Ishikawa (cell line): Measurements from ENCODE around the gene POC5.

ENCODE experiments used
- CEBPB ChIP-seq: IDR thresholded peaks from 2 replicates; pipeline ENCODE4 v1.6.1; 2012
- CREB1 ChIP-seq: IDR thresholded peaks from 2 replicates; pipeline ENCODE4 v1.6.1; 2012; ENCODE audit warnings: low read depth
- EGR1 ChIP-seq: IDR thresholded peaks from 2 replicates; pipeline ENCODE4 v1.6.1; 2012
- EP300 ChIP-seq: IDR thresholded peaks from 2 replicates; pipeline ENCODE4 v1.6.1; 2012; ENCODE audit warnings: borderline replicate concordance
- FOXM1 ChIP-seq: IDR thresholded peaks from 2 replicates; pipeline ENCODE4 v1.6.1; 2012; ENCODE audit warnings: low read depth, borderline replicate concordance
- NFIC ChIP-seq: IDR thresholded peaks from 2 replicates; pipeline ENCODE4 v1.6.1; 2012
- RAD21 ChIP-seq: IDR thresholded peaks from 2 replicates; pipeline ENCODE4 v1.6.1; 2012; ENCODE audit warnings: low read depth
- TAF1 ChIP-seq: IDR thresholded peaks from 2 replicates; pipeline ENCODE4 v1.6.1; 2012; ENCODE audit warnings: low read depth, mild to moderate bottlenecking
- TCF12 ChIP-seq: IDR thresholded peaks from 2 replicates; pipeline ENCODE4 v1.6.1; 2012; ENCODE audit warnings: low read depth
- TEAD4 ChIP-seq: IDR thresholded peaks from 2 replicates; pipeline ENCODE4 v1.6.1; 2012
- YY1 ChIP-seq: IDR thresholded peaks from 2 replicates; pipeline ENCODE4 v1.6.1; 2012; ENCODE audit warnings: low read depth
- ZBTB7A ChIP-seq: IDR thresholded peaks from 2 replicates; pipeline ENCODE4 v1.6.1; 2012; ENCODE audit warnings: low read depth
- TF ChIP-seq, protein P1 (sequence below): IDR thresholded peaks from 2 replicates; pipeline ENCODE4 v1.6.1; 2012; ENCODE audit warnings: low read depth, mild to moderate bottlenecking
- TF ChIP-seq, protein P2 (sequence below): IDR thresholded peaks from 2 replicates; pipeline ENCODE4 v1.6.1; 2012
- TF ChIP-seq, protein P3 (sequence below): IDR thresholded peaks from 2 replicates; pipeline ENCODE4 v1.6.1; 2012

Gene POC5

DNA sequence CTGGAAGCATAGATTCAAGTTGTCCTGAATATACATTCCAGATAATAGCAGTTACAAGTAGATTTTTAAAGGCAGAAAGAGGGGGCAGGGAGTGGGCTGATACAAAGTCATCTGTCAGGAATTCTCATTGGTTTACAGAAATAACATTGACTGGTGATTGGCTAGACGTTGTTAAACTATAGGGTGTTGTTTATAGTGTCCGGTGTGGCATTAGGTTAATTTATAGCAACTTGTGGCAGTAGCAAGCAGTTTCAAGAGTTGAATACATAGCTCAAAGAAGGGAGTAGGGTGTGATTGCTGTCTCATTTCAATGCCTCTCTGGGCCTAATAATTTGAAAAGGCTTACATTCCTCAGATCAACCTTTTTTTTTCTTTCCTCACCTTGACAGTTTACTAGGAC, 10.7 kb upstream of the POC5 start:
- no peak for TF ChIP-seq CREB1

DNA sequence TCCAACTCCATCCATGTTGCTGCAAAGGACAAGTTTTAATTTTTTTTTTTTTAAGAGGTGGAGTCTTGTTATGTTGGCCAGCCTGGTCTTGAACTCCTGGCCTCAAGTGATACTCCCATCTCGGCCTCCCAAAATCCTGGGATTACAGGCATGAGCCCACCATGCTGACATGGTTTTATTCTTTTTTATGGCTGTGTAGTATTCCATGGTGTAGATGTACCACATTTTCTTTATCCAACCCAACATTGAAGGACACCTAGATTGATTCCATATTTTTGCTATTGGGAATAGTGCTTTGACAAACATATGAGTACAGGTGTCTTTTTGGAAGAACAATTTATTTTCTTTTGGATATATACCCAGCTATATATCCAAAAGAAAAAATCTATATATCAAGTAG, 6.1 kb upstream of the POC5 start:
- TF ChIP-seq CEBPB (no peak), YY1 (no peak), EP300 (no peak), TCF12 (no peak), CREB1 (no peak), NFIC (no peak), EGR1 (no peak), FOXM1 (no peak), TAF1 (no peak), TEAD4 (no peak), RAD21 (no peak), ZBTB7A (no peak)
- TF ChIP-seq, protein P1, sequence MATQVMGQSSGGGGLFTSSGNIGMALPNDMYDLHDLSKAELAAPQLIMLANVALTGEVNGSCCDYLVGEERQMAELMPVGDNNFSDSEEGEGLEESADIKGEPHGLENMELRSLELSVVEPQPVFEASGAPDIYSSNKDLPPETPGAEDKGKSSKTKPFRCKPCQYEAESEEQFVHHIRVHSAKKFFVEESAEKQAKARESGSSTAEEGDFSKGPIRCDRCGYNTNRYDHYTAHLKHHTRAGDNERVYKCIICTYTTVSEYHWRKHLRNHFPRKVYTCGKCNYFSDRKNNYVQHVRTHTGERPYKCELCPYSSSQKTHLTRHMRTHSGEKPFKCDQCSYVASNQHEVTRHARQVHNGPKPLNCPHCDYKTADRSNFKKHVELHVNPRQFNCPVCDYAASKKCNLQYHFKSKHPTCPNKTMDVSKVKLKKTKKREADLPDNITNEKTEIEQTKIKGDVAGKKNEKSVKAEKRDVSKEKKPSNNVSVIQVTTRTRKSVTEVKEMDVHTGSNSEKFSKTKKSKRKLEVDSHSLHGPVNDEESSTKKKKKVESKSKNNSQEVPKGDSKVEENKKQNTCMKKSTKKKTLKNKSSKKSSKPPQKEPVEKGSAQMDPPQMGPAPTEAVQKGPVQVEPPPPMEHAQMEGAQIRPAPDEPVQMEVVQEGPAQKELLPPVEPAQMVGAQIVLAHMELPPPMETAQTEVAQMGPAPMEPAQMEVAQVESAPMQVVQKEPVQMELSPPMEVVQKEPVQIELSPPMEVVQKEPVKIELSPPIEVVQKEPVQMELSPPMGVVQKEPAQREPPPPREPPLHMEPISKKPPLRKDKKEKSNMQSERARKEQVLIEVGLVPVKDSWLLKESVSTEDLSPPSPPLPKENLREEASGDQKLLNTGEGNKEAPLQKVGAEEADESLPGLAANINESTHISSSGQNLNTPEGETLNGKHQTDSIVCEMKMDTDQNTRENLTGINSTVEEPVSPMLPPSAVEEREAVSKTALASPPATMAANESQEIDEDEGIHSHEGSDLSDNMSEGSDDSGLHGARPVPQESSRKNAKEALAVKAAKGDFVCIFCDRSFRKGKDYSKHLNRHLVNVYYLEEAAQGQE, result no peak
- TF ChIP-seq, protein P2, sequence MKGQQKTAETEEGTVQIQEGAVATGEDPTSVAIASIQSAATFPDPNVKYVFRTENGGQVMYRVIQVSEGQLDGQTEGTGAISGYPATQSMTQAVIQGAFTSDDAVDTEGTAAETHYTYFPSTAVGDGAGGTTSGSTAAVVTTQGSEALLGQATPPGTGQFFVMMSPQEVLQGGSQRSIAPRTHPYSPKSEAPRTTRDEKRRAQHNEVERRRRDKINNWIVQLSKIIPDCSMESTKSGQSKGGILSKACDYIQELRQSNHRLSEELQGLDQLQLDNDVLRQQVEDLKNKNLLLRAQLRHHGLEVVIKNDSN, result no peak
- TF ChIP-seq, protein P3, sequence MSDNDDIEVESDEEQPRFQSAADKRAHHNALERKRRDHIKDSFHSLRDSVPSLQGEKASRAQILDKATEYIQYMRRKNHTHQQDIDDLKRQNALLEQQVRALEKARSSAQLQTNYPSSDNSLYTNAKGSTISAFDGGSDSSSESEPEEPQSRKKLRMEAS, result no peak

DNA sequence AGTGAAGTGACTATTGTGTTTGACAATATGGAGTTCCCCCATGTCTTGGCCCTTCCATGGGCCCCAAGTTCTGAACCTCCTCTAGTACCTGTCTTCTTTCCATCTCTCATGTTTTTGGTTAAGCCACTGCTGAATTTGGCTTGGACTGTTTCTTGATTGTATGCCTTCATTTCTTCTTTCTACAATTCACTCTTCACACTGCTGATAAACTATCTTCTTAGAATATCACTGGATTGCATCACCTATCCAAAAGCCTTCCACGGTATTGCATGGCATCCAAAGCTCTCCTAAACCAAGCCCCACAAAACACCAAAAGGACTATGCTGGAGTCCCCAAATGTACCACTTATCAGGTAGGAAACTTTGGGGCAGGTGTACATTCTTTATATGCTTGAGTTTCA, 4.3 kb upstream of the POC5 start:
- no peak for TF ChIP-seq TAF1
- TF ChIP-seq, protein P3, result no peak
- no peak for TF ChIP-seq ZBTB7A
- TF ChIP-seq CEBPB, result no peak
- no peak for TF ChIP-seq EP300
- no peak for TF ChIP-seq YY1
- TF ChIP-seq NFIC, result no peak
- TF ChIP-seq, protein P1, result no peak
- no peak for TF ChIP-seq RAD21
- no peak for TF ChIP-seq TEAD4
- TF ChIP-seq CREB1, result no peak
- TF ChIP-seq FOXM1, result no peak
- no peak for TF ChIP-seq TCF12
- no peak for TF ChIP-seq EGR1
- TF ChIP-seq, protein P2, result no peak

DNA sequence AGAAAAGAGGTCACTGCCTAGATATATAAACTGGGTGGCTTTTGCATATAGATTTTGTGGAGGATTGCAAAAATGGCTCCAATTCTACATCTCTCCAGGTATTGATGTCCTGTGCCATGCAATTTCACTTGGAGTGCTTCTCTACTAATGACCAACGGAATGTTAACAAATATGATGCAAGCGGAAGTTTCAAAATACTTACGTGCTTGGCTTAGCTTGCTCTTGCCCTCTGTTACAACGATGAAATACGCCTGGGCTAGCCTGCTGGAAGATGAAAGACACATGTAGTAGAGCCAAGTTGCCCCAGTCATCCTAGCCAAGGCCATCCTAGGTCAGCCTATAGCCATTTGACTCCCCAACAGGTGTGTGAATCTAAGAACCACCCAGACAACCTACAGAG, 3.6 kb upstream of the POC5 start:
- TF ChIP-seq YY1, result no peak
- no peak for TF ChIP-seq ZBTB7A
- TF ChIP-seq, protein P1, result no peak
- no peak for TF ChIP-seq TEAD4
- TF ChIP-seq CREB1, result no peak
- TF ChIP-seq, protein P2, result no peak
- TF ChIP-seq, protein P3, result no peak
- no peak for TF ChIP-seq CEBPB
- no peak for TF ChIP-seq TAF1
- TF ChIP-seq RAD21, result no peak
- no peak for TF ChIP-seq NFIC
- no peak for TF ChIP-seq FOXM1
- TF ChIP-seq EGR1, result no peak

DNA sequence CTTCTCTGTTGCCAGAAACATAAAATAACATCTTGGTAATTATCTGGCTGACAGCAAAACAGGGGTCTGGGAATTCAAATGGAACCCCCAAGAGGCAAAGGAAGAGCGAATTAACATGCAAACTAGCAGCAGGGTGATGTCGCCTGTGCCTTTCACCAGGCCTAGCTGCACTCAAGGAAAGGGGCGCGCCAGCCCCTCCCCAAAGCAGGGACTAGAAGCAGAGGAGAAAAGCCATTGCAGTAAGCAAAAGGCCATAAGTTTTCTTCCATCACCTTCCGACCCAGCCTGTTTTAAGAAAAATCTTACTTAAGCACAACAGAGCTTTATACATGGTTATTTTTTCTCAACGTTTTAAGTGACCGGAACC, 539 bp downstream of the POC5 start:
- no peak for TF ChIP-seq TEAD4
- TF ChIP-seq FOXM1, result no peak
- TF ChIP-seq, protein P2, result no peak
- TF ChIP-seq ZBTB7A, result no peak
- TF ChIP-seq, protein P1, result no peak
- no peak for TF ChIP-seq TAF1
- no peak for TF ChIP-seq NFIC
- TF ChIP-seq TCF12, result no peak
- TF ChIP-seq CEBPB, result no peak
- no peak for TF ChIP-seq RAD21
- TF ChIP-seq, protein P3, result no peak
